CD4-positive, alpha-beta T cell (primary cell): ENCODE data around the gene LRRFIP2. TPM values are rescaled to one million over a fixed set of nuclear protein-coding genes. Genes with fewer than 3 reads are reported as not detected.

Source experiments
- ATAC-seq: fragments of 200-7000 bp; cut with Tn5 transposase; one replicate; pipeline ENCODE4 v1.10.0; 2022; ENCODE audit warnings: mild to moderate bottlenecking; ENCODE audit not compliant: poor library complexity
- CTCF ChIA-PET: fragments of 350-600 bp; sonication (Branson Sonifier 250); formaldehyde crosslinking; loops from one replicate; lab custom pipeline; 2021; ENCODE audit warnings: antibody characterized with exemption, inconsistent platforms; lab: Charles Lee
- POLR2A ChIA-PET: fragments of 350-600 bp; sonication (Branson Sonifier 250); formaldehyde crosslinking; loops from one replicate; lab custom pipeline; 2021; ENCODE audit warnings: antibody characterized with exemption, inconsistent platforms; lab: Charles Lee
- DNase-seq, 14 experiments: peaks; one replicate each; pipeline ENCODE4 v3.0.0-alpha.2; 2013 to 2020; ENCODE audit warnings: mixed read lengths in 2 of 14
- H3K27ac ChIP-seq, 2 donors: one replicate each; pipeline versions ENCODE4 v1.5.1 to v1.7.0; 2013; ENCODE audit warnings: low read length in 2 of 2, low read depth in 1 of 2, mild to moderate bottlenecking in 1 of 2
- H3K27me3 ChIP-seq, 2 experiments: 1 replicate in 1 of 2; 2 replicates in 1 of 2; pipeline versions ENCODE4 v1.6.1 to v1.7.0; 2013; ENCODE audit warnings: low read length in 2 of 2, control low read depth in 1 of 2, mild to moderate bottlenecking in 1 of 2, moderate library complexity in 1 of 2; ENCODE audit not compliant: insufficient read depth in 2 of 2, control insufficient read depth in 1 of 2
- H3K36me3 ChIP-seq: one replicate; pipeline ENCODE4 v1.6.1; 2013; ENCODE audit warnings: low read length, control low read depth; ENCODE audit not compliant: insufficient read depth
- H3K4me1 ChIP-seq: one replicate; pipeline ENCODE4 v1.6.1; 2013; ENCODE audit warnings: low read length, control low read depth; ENCODE audit not compliant: insufficient read depth
- H3K4me3 ChIP-seq: one replicate; pipeline ENCODE4 v1.5.1; 2013; ENCODE audit warnings: mild to moderate bottlenecking, low read length, moderate library complexity
- H3K9me3 ChIP-seq, 2 experiments: 1 replicate in 1 of 2; 2 replicates in 1 of 2; pipeline versions ENCODE4 v1.6.1 to v1.7.0; 2013; ENCODE audit warnings: low read length in 2 of 2, mild to moderate bottlenecking in 2 of 2, control low read depth in 1 of 2, moderate library complexity in 1 of 2; ENCODE audit not compliant: control insufficient read depth in 1 of 2, insufficient read depth in 1 of 2
- H3K27ac Mint-ChIP-seq: one replicate; pipeline ENCODE4 v1.8.0; 2020; ENCODE audit warnings: mixed read lengths
- H3K27me3 Mint-ChIP-seq: one replicate; pipeline ENCODE4 v1.8.0; 2021; ENCODE audit warnings: mixed read lengths
- H3K36me3 Mint-ChIP-seq: one replicate; pipeline ENCODE4 v1.8.0; 2021; ENCODE audit warnings: low read depth, mixed read lengths
- H3K4me1 Mint-ChIP-seq: one replicate; pipeline ENCODE4 v1.8.0; 2021; ENCODE audit warnings: low read depth, mixed read lengths
- H3K4me3 Mint-ChIP-seq: one replicate; pipeline ENCODE4 v1.8.0; 2020; ENCODE audit warnings: mild to moderate bottlenecking, mixed read lengths
- H3K9me3 Mint-ChIP-seq: one replicate; pipeline ENCODE4 v1.8.0; 2020; ENCODE audit warnings: mixed read lengths
- intact Hi-C, 2 experiments: fragments of 100-400 bp; cut with DNase I in 1 of 2; cut with micrococcal nuclease in 1 of 2; formaldehyde crosslinking; loops; one replicate each; pipeline versions ENCODE4 v1.15.1 to v1.9.0; 2023 to 2025; cut with DNase I, micrococcal nuclease
- total RNA-seq, 174 experiments: library from RNA in 2 of 174; stranded (reverse) in 2 of 174; gene quantifications; one replicate each; pipeline ENCODE4 v1.2.3 and lab custom pipeline; 2021 to 2026
- TF ChIP-seq, protein P1 (sequence below): fragments of 200-600 bp; IDR thresholded peaks from one replicate; pipeline ENCODE4 v1.8.0; 2022; ENCODE audit warnings: antibody characterized with exemption, mild to moderate bottlenecking

The LRRFIP2 gene
- total RNA-seq, 2 experiments from 2014 or later = 34.2 to 34.8 TPM

DNA sequence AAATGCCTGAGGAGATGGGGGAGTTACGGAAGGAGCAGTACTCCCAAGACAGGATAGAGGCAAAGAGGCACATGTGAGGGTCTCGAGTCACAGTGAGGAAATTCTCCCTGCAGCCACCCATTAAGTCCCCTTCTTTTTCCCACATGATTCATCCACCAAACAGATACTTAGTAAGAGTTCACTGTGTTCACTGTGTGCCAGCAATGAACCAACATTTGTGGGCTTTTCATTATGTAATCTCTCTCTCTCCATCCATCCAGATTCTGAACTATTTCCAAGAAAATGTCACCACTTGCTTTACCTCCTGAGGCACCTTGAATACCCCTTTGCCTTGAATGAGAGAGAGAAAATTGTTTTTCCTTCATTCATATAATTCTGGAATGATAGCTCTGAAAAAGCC, 24.6 kb upstream of the LRRFIP2 start:
- no peaks in the 10 kb centered on the region for H3K36me3 Mint-ChIP-seq
- CTCF ChIA-PET = no interaction called here

GRCh38 chr3:37198547-37198946, 24.2 kb upstream of the LRRFIP2 start:
- Histone ChIP-seq H3K4me3 (no peak overlapping the region), H3K4me1 (no peaks in the 10 kb centered on the region), H3K36me3 (no peaks in the 10 kb centered on the region), H3K27ac (no peak overlapping the region), H3K9me3 (no peaks in the 10 kb centered on the region), H3K27me3 (no peaks in the 10 kb centered on the region)
- Mint-ChIP-seq H3K4me3 (no peak overlapping the region), H3K9me3 (no peaks in the 10 kb centered on the region), H3K27me3 (no peaks in the 10 kb centered on the region), H3K4me1 (no peaks in the 10 kb centered on the region), H3K36me3 (no peaks in the 10 kb centered on the region), H3K27ac (no peak overlapping the region)
- ATAC-seq (no peak), DNase-seq (no peak)
- intact Hi-C loops = no loop called here
- ChIA-PET CTCF (no interaction called here), POLR2A (no interaction called here)
- TF ChIP-seq, protein P1, sequence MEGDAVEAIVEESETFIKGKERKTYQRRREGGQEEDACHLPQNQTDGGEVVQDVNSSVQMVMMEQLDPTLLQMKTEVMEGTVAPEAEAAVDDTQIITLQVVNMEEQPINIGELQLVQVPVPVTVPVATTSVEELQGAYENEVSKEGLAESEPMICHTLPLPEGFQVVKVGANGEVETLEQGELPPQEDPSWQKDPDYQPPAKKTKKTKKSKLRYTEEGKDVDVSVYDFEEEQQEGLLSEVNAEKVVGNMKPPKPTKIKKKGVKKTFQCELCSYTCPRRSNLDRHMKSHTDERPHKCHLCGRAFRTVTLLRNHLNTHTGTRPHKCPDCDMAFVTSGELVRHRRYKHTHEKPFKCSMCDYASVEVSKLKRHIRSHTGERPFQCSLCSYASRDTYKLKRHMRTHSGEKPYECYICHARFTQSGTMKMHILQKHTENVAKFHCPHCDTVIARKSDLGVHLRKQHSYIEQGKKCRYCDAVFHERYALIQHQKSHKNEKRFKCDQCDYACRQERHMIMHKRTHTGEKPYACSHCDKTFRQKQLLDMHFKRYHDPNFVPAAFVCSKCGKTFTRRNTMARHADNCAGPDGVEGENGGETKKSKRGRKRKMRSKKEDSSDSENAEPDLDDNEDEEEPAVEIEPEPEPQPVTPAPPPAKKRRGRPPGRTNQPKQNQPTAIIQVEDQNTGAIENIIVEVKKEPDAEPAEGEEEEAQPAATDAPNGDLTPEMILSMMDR = no peak

More for the DNA sequence above, 24.6 kb upstream of the LRRFIP2 start:
- Histone ChIP-seq H3K9me3 (no peaks in the 10 kb centered on the region), H3K27ac (no peak overlapping the region), H3K27me3 (no peaks in the 10 kb centered on the region), H3K36me3 (no peaks in the 10 kb centered on the region), H3K4me1 (no peaks in the 10 kb centered on the region), H3K4me3 (no peak overlapping the region)
- DNase-seq (no peak), ATAC-seq (no peak)
- TF ChIP-seq, protein P1 = no peak
- no peaks in the 10 kb centered on the region for H3K9me3 Mint-ChIP-seq
- intact Hi-C loops = no loop called here
- H3K4me1 Mint-ChIP-seq = no peaks in the 10 kb centered on the region
- H3K27me3 Mint-ChIP-seq = no peaks in the 10 kb centered on the region
- POLR2A ChIA-PET = interaction anchor here (0.7 kb wide), 1 partner anchor 14 kb away, joined by 3 read pairs; no protein-coding TSS in a partner anchor
- no peak overlapping the region for H3K4me3 Mint-ChIP-seq
- no peak overlapping the region for H3K27ac Mint-ChIP-seq

DNA sequence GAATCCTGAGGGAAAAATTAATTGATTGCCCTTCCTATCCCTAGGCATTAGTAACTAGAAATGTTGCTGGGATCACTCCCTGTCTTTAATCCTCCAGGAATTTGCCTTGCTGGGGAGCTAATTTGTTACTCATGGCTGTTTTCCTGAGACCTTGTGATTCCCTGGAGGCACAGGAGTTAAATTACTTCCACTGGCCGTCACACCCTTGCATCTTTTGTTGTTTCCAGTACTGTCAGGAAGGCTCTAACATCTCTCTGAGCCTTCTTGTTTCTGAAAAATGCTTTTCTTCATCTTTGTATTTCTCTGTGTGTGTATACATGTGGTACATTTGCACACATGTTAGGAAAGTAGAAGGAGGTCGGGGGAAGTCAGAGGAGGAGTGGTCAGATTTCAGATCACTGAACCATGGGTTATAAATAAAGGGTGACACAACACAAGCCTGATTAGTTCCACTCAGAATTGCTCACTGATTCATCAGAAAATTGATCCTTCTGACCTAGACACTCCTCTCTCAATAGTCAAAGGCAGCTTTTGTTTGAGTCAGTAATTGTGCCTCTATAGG, 23.5 kb upstream of the LRRFIP2 start:
- Histone ChIP-seq H3K36me3 (no peaks in the 10 kb centered on the region), H3K4me3 (no peak overlapping the region), H3K4me1 (no peaks in the 10 kb centered on the region), H3K9me3 (no peaks in the 10 kb centered on the region), H3K27ac (no peak overlapping the region), H3K27me3 (no peaks in the 10 kb centered on the region)
- Mint-ChIP-seq H3K27me3 (no peaks in the 10 kb centered on the region), H3K36me3 (no peaks in the 10 kb centered on the region), H3K27ac (no peak overlapping the region), H3K4me1 (no peaks in the 10 kb centered on the region), H3K9me3 (no peaks in the 10 kb centered on the region), H3K4me3 (no peak overlapping the region)
- TF ChIP-seq, protein P1 = no peak
- ChIA-PET POLR2A (no interaction called here), CTCF (no interaction called here)
- no peak for DNase-seq
- intact Hi-C loops = no loop called here
- no peak for ATAC-seq
